Pancreas (tissue), 10 donors: ENCODE measurements around the gene ZFYVE28. TPM values are rescaled to one million over a fixed set of nuclear protein-coding genes. Genes with fewer than 3 reads are reported as not detected.
"Not testable (repeated sequence)": the region's sequence is repeated elsewhere in the genome, so short reads cannot be mapped to it uniquely, and the experiment has no call there.

Experiments used
- ATAC-seq, 4 donors: fragments of 200-7000 bp; cut with Tn5 transposase; one replicate each; pipeline versions ENCODE4 v1.8.0 to v1.9.1; 2020; ENCODE audit warnings: mild to moderate bottlenecking in 4 of 4, moderate library complexity in 4 of 4
- DNase-seq, 6 donors: peaks; one replicate each; pipeline ENCODE4 v3.0.0-alpha.2; 2020
- FAIRE-seq: peaks from 2 replicates; lab custom pipeline; 2012; peaks lifted over from hg19 to GRCh38; lab: Jason Lieb, UNC
- H3K27ac ChIP-seq, 4 donors: fragments of 200-600 bp; sonication (generic); 1 replicate in 3 of 4; 2 replicates in 1 of 4; pipeline versions ENCODE4 v1.5.0 to v1.8.0; 2020
- H3K27me3 ChIP-seq, 4 donors: fragments of 200-600 bp; one replicate each; pipeline ENCODE4 v1.8.0; 2021
- H3K36me3 ChIP-seq, 3 donors: fragments of 200-600 bp; sonication (generic) in 1 of 3; one replicate each; pipeline versions ENCODE4 v1.5.0 to v1.8.0; 2020 to 2021
- H3K4me1 ChIP-seq, 3 donors: fragments of 200-600 bp; one replicate each; pipeline ENCODE4 v1.8.0; 2021
- H3K4me3 ChIP-seq, 4 donors: fragments of 200-600 bp; sonication (generic) in 2 of 4; one replicate each; pipeline versions ENCODE4 v1.5.0 to v1.8.0; 2020 to 2021
- H3K9me3 ChIP-seq, 4 donors: fragments of 200-600 bp; one replicate each; pipeline ENCODE4 v1.8.0; 2021
- CTCF ChIP-seq, 4 donors: fragments of 200-600 bp; sonication (generic) in 3 of 4; IDR thresholded peaks; one replicate each; pipeline versions ENCODE4 v1.5.0 to v1.8.0; 2021; ENCODE audit warnings: antibody characterized with exemption in 4 of 4
- WGBS, 2 donors: extraction: QIAGEN DNeasy Blood & Tissue Kit; methylation state at CpG; one replicate each; pipeline ENCODE4 v1.1.7; 2013; 5-methylcytosine and 5-hydroxymethylcytosine counted together
- intact Hi-C, 3 donors: fragments of 100-400 bp; cut with DNase I; formaldehyde crosslinking; loops; one replicate each; pipeline versions ENCODE4 v1.11.1 to v1.14.2; 2022
- polyA plus RNA-seq, 2 donors: library from polyadenylated mRNA; stranded (reverse); fragments of 200-250 nt; gene quantifications; one replicate each; pipeline ENCODE4 v1.2.3, GENCODE V29; 2013
- total RNA-seq, 6 donors: library from RNA; stranded (reverse); fragmentation: NEBNext Ultra II Directional in 4 of 6; extraction: Animal tissue kit (Norgen Biotek cat#: 25700) in 4 of 6; gene quantifications; one replicate each; pipeline versions ENCODE4 v1.2.1 to v1.2.4, GENCODE V29; 2021 to 2023
- donor health status: healthy with polysubstance abuse.
- donor health status: DM: no; HTN: no; CAD: no; lungs with moderate emphysema.
- donor health status: DM: no; HTN: no; CAD: no.
- donor health status: control.
- donor health status: control.
- donor health status: Bipolar disorder and iron deficiency.
- donor health status: DM: yes; HTN: yes; CAD: no.
- donor health status: DM: no; HTN: no; CAD: no.
- donor health status: DM: no; HTN: no; CAD: no.
- donor health status: DM: yes; HTN: yes; CAD: no.

The ZFYVE28 gene
- total and polyA plus RNA-seq, 8 donors: 3.8 to 13.4 (median 6.0) TPM

GRCh38 chr4:2384245-2384644, 34.2 kb downstream of the ZFYVE28 start:
- FAIRE-seq: no peak

GRCh38 chr4:2383760-2384159, 34.7 kb downstream of the ZFYVE28 start:
- TF ChIP-seq CTCF (IDR thresholded peaks at IDR 0.05): no peak
- intact Hi-C loops: no loop called here
- no peak overlapping the region for H3K27ac ChIP-seq
- no peaks in the 10 kb centered on the region for H3K27me3 ChIP-seq
- H3K4me3 ChIP-seq: no peak overlapping the region
- no peaks in the 10 kb centered on the region for H3K36me3 ChIP-seq
- no peak for DNase-seq
- H3K4me1 ChIP-seq: no peaks in the 10 kb centered on the region
- no peaks in the 10 kb centered on the region for H3K9me3 ChIP-seq
- FAIRE-seq: no peak
- no peak for ATAC-seq
- WGBS, 2 donors: 89 to 90% methylated on average over 5 of the region's 5 CpGs

More at GRCh38 chr4:2384245-2384644, 34.2 kb downstream of the ZFYVE28 start:
- Histone ChIP-seq H3K4me3 (no peak overlapping the region), H3K4me1 (no peaks in the 10 kb centered on the region), H3K36me3 (no peaks in the 10 kb centered on the region), H3K27ac (no peak overlapping the region), H3K27me3 (no peaks in the 10 kb centered on the region), H3K9me3 (no peaks in the 10 kb centered on the region)
- DNase-seq (no peak), ATAC-seq (no peak)
- intact Hi-C loops: no loop called here
- TF ChIP-seq CTCF (IDR thresholded peaks at IDR 0.05): no peak
- 75 to 82% methylated on average over 6 of the region's 6 CpGs for WGBS, 2 donors

GRCh38 chr4:2383220-2383631, 35.2 kb downstream of the ZFYVE28 start:
- H3K4me3 ChIP-seq, intact Hi-C loops, H3K4me1 ChIP-seq, H3K9me3 ChIP-seq, FAIRE-seq, DNase-seq, ATAC-seq, H3K27ac ChIP-seq, H3K36me3 ChIP-seq, H3K27me3 ChIP-seq: not testable (repeated sequence)
- WGBS, 2 donors: 84 to 88% methylated on average over 8 of the region's 8 CpGs

GRCh38 chr4:2382769-2383202, 35.7 kb downstream of the ZFYVE28 start:
- FAIRE-seq, intact Hi-C loops, H3K4me3 ChIP-seq, H3K27ac ChIP-seq, DNase-seq, H3K27me3 ChIP-seq, H3K4me1 ChIP-seq, ATAC-seq, H3K36me3 ChIP-seq, H3K9me3 ChIP-seq: not testable (repeated sequence)
- WGBS, 2 donors: 87 to 89% methylated on average over 7 of the region's 7 CpGs

- intact Hi-C loops, DNase-seq, FAIRE-seq, H3K9me3 ChIP-seq, H3K36me3 ChIP-seq, H3K27me3 ChIP-seq, H3K4me1 ChIP-seq, ATAC-seq, H3K27ac ChIP-seq, H3K4me3 ChIP-seq: not testable (repeated sequence)
- 80 to 84% methylated on average over 6 of the region's 6 CpGs for WGBS, 2 donors
These were observed 37.9 kb downstream of the ZFYVE28 start for GRCh38 chr4:2380589-2380988.

- FAIRE-seq (no peak), DNase-seq (no peak), ATAC-seq (no peak)
- intact Hi-C loops: no loop called here
- no peak overlapping the region for H3K27ac ChIP-seq
- no peak for TF ChIP-seq CTCF (IDR thresholded peaks at IDR 0.05)
- H3K4me3 ChIP-seq: no peak overlapping the region
- H3K27me3 ChIP-seq: no peaks in the 10 kb centered on the region
- no peaks in the 10 kb centered on the region for H3K9me3 ChIP-seq
- H3K36me3 ChIP-seq: no peaks in the 10 kb centered on the region
- 64 to 87% methylated on average over 3 of the region's 3 CpGs for WGBS, 2 donors
- H3K4me1 ChIP-seq: no peaks in the 10 kb centered on the region
These were observed 39.5 kb downstream of the ZFYVE28 start for GRCh38 chr4:2378898-2379297.
